NCI-H82 (cell line): ENCODE results near the gene GORASP2.
A peak's percentile ranks its signal among the peaks of the same experiment; 100 is the strongest.

Experiments used
- DNase-seq: peaks from one replicate; lab custom pipeline; 2025; lab: John Stamatoyannopoulos, UW

Gene GORASP2

DNA sequence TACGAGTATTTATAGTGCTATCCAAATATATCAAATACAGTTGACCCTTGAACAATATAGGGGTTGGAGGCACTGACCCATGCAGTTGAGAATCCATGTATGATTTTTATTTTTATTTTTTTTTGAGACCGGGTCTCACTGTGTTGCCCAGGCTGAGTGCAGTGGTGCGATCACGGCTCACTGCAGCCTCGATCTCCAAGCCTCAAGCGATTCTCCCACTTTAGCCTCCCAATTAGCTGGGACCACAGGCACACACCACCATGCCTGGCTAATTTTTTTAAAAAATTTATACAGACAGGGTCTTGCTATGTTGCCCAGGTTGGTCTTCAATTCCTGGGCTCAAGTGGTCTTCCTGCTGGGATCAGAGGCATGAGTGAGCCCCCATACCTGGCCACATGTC, 70.6 kb downstream of the GORASP2 start:
- no peak for DNase-seq

DNA sequence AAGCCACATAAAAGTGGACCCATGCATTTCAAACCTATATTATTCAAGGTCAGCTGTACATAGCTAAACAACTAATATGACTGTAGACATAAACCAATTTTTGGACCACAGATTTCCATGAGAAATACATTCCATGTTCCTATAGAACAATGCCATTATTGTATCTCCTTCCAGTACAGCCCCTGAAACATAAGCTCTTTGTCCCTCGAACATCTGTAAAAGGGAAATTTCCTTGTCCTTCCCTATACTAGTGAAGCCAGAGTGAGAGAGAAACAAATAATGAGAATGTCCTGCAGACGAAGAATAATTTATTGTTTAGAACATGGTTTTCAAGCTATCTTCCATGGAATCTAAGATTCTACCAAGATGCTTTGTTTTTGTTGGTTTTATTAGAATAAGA, 75.3 kb downstream of the GORASP2 start:
- no peak for DNase-seq

DNA sequence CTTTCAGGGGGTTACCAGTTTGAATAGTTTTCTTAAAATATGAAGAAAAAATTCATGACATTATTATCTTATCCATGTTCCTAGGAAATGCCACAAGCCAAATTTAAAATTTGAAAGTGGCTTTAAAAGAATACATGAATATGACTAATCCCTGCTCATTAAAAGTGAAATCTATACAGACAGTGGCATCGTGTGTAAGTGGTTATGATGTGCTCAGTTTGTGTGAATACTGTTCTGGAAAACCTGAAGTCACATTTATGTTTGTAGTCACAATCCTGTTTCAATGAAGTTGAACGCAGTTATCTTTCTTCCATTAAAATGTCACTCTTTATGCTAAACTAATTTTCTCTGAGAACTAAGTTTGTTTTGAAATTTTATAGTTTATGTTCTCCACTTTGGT, 75.8 kb downstream of the GORASP2 start:
- no peak for DNase-seq

DNA sequence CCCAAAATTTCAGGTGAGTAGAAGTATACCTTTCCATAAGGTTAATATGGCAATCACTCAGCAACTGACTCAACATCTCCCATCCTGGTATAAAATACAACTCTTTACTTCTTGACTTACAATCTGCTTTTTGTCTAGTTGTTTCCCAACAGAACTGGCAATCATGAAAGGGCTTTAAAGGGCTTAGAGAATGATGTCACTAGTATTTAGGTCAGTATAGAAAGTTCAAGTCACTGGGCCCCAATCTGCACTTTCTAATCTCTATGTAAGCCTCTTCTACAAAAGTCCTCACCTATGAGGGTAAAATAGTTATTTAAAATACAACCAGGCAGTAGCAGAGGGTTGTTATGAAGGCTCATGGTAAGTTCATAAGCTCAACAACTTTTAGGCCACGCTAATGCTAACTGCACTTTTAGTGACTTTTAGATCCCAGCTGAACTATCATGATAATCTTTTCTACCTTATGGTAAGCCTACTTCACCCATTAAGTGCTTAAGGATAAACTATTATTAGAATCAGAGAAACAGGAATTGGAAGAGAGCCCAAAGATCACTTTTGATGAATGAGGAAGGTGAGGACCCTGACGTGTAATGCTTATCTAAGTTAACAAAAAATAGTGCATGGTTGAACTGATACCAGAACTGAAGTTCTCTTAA, 79.6 kb downstream of the GORASP2 start:
- DNase-seq = peak; percentile 95

DNA sequence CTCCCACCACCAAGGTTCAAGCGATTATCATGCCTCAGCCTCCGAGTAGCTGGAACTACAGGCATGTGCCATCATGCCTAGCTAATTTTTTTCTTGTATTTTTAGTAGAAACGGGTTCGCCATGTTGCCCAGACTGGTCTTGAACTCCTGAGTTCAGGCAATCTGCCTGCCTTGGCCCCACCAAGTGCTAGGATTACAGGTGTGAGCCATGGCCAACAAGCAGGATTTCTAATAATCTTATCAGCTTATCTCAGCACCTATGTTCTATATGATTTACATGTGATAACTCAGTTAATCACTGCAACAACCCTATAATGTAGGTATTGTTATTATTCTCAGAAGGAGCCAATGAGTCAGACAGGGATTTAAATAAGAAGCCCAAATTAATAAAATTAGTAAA, 80.3 kb downstream of the GORASP2 start:
- DNase-seq = peak; percentile 91

DNA sequence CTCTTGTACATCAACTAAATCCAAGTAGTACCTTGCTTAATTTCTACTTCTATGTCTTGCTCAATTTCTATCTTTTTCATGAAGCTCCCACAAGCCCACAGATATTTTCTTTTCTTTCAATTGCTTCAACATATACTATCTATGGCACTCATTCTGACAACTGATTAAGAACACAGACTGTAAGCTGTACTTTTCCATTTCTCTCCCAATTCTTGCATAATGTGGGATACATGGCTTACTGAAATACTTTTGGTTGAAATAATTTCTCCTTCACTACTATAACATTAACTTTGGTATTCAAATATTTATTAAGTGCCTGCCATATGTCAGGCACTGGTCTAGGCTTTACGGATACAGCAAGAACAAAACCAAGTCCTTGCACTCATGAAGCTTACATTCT, 84.8 kb downstream of the GORASP2 start:
- DNase-seq = no peak

DNA sequence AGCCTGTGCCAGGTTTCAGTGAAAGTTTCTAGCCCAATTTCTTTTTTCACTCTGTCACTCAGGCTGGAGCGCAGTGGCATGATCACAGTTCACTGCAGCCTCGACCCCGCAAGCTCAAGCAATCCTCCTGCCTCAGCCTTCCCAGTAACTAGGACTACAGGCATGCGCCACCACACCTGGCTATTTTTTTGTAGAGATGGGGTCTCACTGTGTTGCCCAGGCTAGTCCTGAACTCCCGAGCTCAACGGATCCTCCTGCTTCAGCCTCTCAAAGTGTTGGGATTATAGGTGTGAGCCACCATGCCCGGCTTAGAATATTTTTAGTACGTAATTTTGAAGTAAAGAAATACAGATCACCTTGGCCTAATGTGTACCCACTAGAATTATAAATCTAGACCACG, 87.1 kb downstream of the GORASP2 start:
- DNase-seq = no peak
